ENCODE measurements around the gene SUN2. TPM values are rescaled to one million over a fixed set of nuclear protein-coding genes. Genes with fewer than 3 reads are reported as not detected.

SUN2 gene
- total RNA-seq, 1 experiment from 2014 or later = 55.5 TPM

GRCh38 chr22:38784035-38784434, 28.2 kb upstream of the SUN2 start:
- Histone ChIP-seq H3K9ac (ENCODE audit: low read length) (no peak overlapping the region), H2AFZ (ENCODE audit: low read length) (no peak overlapping the region), H3K79me2 (ENCODE audit: low read length) (no peaks in the 10 kb centered on the region), H3K27ac (ENCODE audit: low read length) (no peak overlapping the region), H3K4me3 (ENCODE audit: low read length) (no peak overlapping the region), H3F3A (ENCODE audit: low read length, unreplicated experiment) (no peaks in the 10 kb centered on the region), H3K4me2 (ENCODE audit: low read length) (no peak overlapping the region), H3K4me1 (ENCODE audit: insufficient read depth, low read length) (peaks cover 4% of the 10 kb centered on the region; the same call in 1 of the 2 replicates), H3K9me2 (replicated peaks; ENCODE audit: low read length) (no peaks in the 10 kb centered on the region), H4K20me1 (ENCODE audit: low read length) (no peaks in the 10 kb centered on the region), H3K27me3 (ENCODE audit: low read length) (no peaks in the 10 kb centered on the region), H3K9me3 (ENCODE audit: low read length) (no peaks in the 10 kb centered on the region), H3K36me3 (ENCODE audit: low read depth, low read length) (no peaks in the 10 kb centered on the region)
- ATAC-seq = no peak
- intact Hi-C loops (cut with micrococcal nuclease) = no loop called here
- POLR2A ChIA-PET (ENCODE audit: unreplicated experiment) = no interaction called here
- DNase-seq = no peak
- TF ChIP-seq EZH2 (IDR thresholded peaks at IDR 0.05; ENCODE audit: low read length, unreplicated experiment) = no peak
- no peak for TF ChIP-seq CTCF (conservative IDR thresholded peaks at IDR 0.05; ENCODE audit: low read depth, low read length)
- no peak for TF ChIP-seq EZH2phosphoT487 (IDR thresholded peaks at IDR 0.05; ENCODE audit: borderline replicate concordance, low read length)
- BruUV-seq (replicated peaks) = no TSS peak
- CTCF ChIA-PET = no interaction called here

GRCh38 chr22:38783095-38783615, 27.4 kb upstream of the SUN2 start:
- Histone ChIP-seq H3K9ac (ENCODE audit: low read length) (no peak overlapping the region), H3K27ac (ENCODE audit: low read length) (no peak overlapping the region), H3K9me2 (replicated peaks; ENCODE audit: low read length) (no peaks in the 10 kb centered on the region), H3K27me3 (ENCODE audit: low read length) (no peaks in the 10 kb centered on the region), H3K36me3 (ENCODE audit: low read depth, low read length) (no peaks in the 10 kb centered on the region), H3K4me3 (ENCODE audit: low read length) (no peak overlapping the region), H2AFZ (ENCODE audit: low read length) (no peak overlapping the region), H3K79me2 (ENCODE audit: low read length) (no peaks in the 10 kb centered on the region), H3K9me3 (ENCODE audit: low read length) (no peaks in the 10 kb centered on the region), H4K20me1 (ENCODE audit: low read length) (no peaks in the 10 kb centered on the region), H3K4me2 (ENCODE audit: low read length) (no peak overlapping the region), H3K4me1 (ENCODE audit: insufficient read depth, low read length) (no peaks in the 10 kb centered on the region), H3F3A (ENCODE audit: low read length, unreplicated experiment) (no peaks in the 10 kb centered on the region)
- intact Hi-C loops (cut with micrococcal nuclease) = no loop called here
- ATAC-seq = no peak
- no TSS peak for BruUV-seq (replicated peaks)
- ChIA-PET CTCF (no interaction called here), POLR2A (ENCODE audit: unreplicated experiment) (no interaction called here)
- TF ChIP-seq CTCF (conservative IDR thresholded peaks at IDR 0.05; ENCODE audit: low read depth, low read length) = no peak
- TF ChIP-seq EZH2 (IDR thresholded peaks at IDR 0.05; ENCODE audit: low read length, unreplicated experiment) = no peak
- TF ChIP-seq EZH2phosphoT487 (IDR thresholded peaks at IDR 0.05; ENCODE audit: borderline replicate concordance, low read length) = no peak
- DNase-seq = no peak

GRCh38 chr22:38782402-38783094, 26.8 kb upstream of the SUN2 start:
- Histone ChIP-seq H3K36me3 (ENCODE audit: low read depth, low read length) (no peaks in the 10 kb centered on the region), H4K20me1 (ENCODE audit: low read length) (no peaks in the 10 kb centered on the region), H3F3A (ENCODE audit: low read length, unreplicated experiment) (no peaks in the 10 kb centered on the region), H3K4me2 (ENCODE audit: low read length) (no peak overlapping the region), H3K4me3 (ENCODE audit: low read length) (no peak overlapping the region), H2AFZ (ENCODE audit: low read length) (no peak overlapping the region), H3K27ac (ENCODE audit: low read length) (no peak overlapping the region), H3K9ac (ENCODE audit: low read length) (no peak overlapping the region), H3K9me3 (ENCODE audit: low read length) (no peaks in the 10 kb centered on the region), H3K79me2 (ENCODE audit: low read length) (no peaks in the 10 kb centered on the region), H3K4me1 (ENCODE audit: insufficient read depth, low read length) (no peaks in the 10 kb centered on the region), H3K27me3 (ENCODE audit: low read length) (no peaks in the 10 kb centered on the region), H3K9me2 (replicated peaks; ENCODE audit: low read length) (no peaks in the 10 kb centered on the region)
- POLR2A ChIA-PET (ENCODE audit: unreplicated experiment) = no interaction called here
- ATAC-seq = no peak
- intact Hi-C loops (cut with micrococcal nuclease) = no loop called here
- TF ChIP-seq EZH2 (IDR thresholded peaks at IDR 0.05; ENCODE audit: low read length, unreplicated experiment) = no peak
- DNase-seq = no peak
- BruUV-seq (replicated peaks) = no TSS peak
- CTCF ChIA-PET = no interaction called here

Measured in PC-3 (cell line).